DMS114 treated with DMSO at 0.1 percent for 48 hours (cell line): ENCODE measurements around the gene SLC4A1AP.

ENCODE experiments used
- DNase-seq: peaks from one replicate; lab custom pipeline; 2025; ENCODE audit not compliant: unreplicated experiment; lab: John Stamatoyannopoulos, UW

The SLC4A1AP gene

GRCh38 chr2:27697660-27698059 lies 34.0 kb downstream of the SLC4A1AP start:
- no peak for DNase-seq

- DNase-seq: no peak
Measured at GRCh38 chr2:27701676-27702075, 38.0 kb downstream of the SLC4A1AP start.

- no peak for DNase-seq
Measured at GRCh38 chr2:27702302-27702701, 38.6 kb downstream of the SLC4A1AP start.

GRCh38 chr2:27703638-27704341 lies 40.1 kb downstream of the SLC4A1AP start:
- DNase-seq: peak; percentile 59

GRCh38 chr2:27704342-27704876 lies 40.7 kb downstream of the SLC4A1AP start:
- no peak for DNase-seq

- DNase-seq: no peak
Measured at GRCh38 chr2:27705851-27706622, 42.3 kb downstream of the SLC4A1AP start.

GRCh38 chr2:27707462-27708256 lies 44.0 kb downstream of the SLC4A1AP start:
- DNase-seq: no peak

GRCh38 chr2:27708257-27708654 lies 44.6 kb downstream of the SLC4A1AP start:
- DNase-seq: no peak

GRCh38 chr2:27708666-27709065 lies 45.0 kb downstream of the SLC4A1AP start:
- no peak for DNase-seq

- no peak for DNase-seq
Measured at GRCh38 chr2:27709326-27709725, 45.6 kb downstream of the SLC4A1AP start.

- DNase-seq: no peak
Measured at GRCh38 chr2:27709960-27710575, 46.4 kb downstream of the SLC4A1AP start.

GRCh38 chr2:27710640-27711430 lies 47.1 kb downstream of the SLC4A1AP start:
- DNase-seq: no peak

GRCh38 chr2:27711804-27712203 lies 48.1 kb downstream of the SLC4A1AP start:
- no peak for DNase-seq

GRCh38 chr2:27712522-27712921 lies 48.8 kb downstream of the SLC4A1AP start:
- no peak for DNase-seq

- DNase-seq: no peak
Measured at GRCh38 chr2:27713201-27713600, 49.5 kb downstream of the SLC4A1AP start.

- DNase-seq: no peak
Measured at GRCh38 chr2:27714053-27714452, 50.4 kb downstream of the SLC4A1AP start.

GRCh38 chr2:27714851-27715291 lies 51.2 kb downstream of the SLC4A1AP start:
- DNase-seq: no peak

- no peak for DNase-seq
Measured at GRCh38 chr2:27715318-27716210, 51.9 kb downstream of the SLC4A1AP start.
